Liver (tissue), 9 donors: ENCODE results near the gene SETD1A. TPM values are rescaled to one million over a fixed set of nuclear protein-coding genes. Genes with fewer than 3 reads are reported as not detected.
A peak's percentile ranks its signal among the peaks of the same experiment; 100 is the strongest.

Experiments used
- DNase-seq: peaks from one replicate; pipeline ENCODE4 v3.0.0-alpha.2; 2017; ENCODE audit warnings: low spot score
- H3K27ac ChIP-seq, 2 donors: one replicate each; pipeline ENCODE4 v1.7.0; 2013; ENCODE audit warnings: inconsistent platforms in 2 of 2, low read length in 2 of 2, control low read depth in 1 of 2, low read depth in 1 of 2, mild to moderate bottlenecking in 1 of 2
- H3K27me3 ChIP-seq, 4 donors: one replicate each; pipeline versions ENCODE4 v1.6.1 to v1.7.0; 2013; ENCODE audit warnings: low read length in 3 of 4, inconsistent platforms in 1 of 4, mild to moderate bottlenecking in 1 of 4, moderate library complexity in 1 of 4; ENCODE audit not compliant: control insufficient read depth in 4 of 4, insufficient read depth in 4 of 4
- H3K36me3 ChIP-seq, 4 donors: one replicate each; pipeline versions ENCODE4 v1.6.1 to v1.7.0; 2013; ENCODE audit warnings: low read length in 3 of 4, mild to moderate bottlenecking in 3 of 4, low read depth in 1 of 4, moderate library complexity in 1 of 4; ENCODE audit not compliant: control insufficient read depth in 4 of 4, insufficient read depth in 3 of 4
- H3K4me1 ChIP-seq, 4 donors: one replicate each; pipeline versions ENCODE4 v1.6.1 to v1.7.0; 2013; ENCODE audit warnings: low read length in 3 of 4, mild to moderate bottlenecking in 3 of 4, moderate library complexity in 1 of 4; ENCODE audit not compliant: control insufficient read depth in 4 of 4, insufficient read depth in 4 of 4
- H3K4me3 ChIP-seq, 3 donors: one replicate each; pipeline versions ENCODE4 v1.6.1 to v1.7.0; 2013; ENCODE audit warnings: low read length in 3 of 3, control low read depth in 1 of 3, low read depth in 1 of 3, mild to moderate bottlenecking in 1 of 3
- H3K9ac ChIP-seq, 2 donors: one replicate each; pipeline ENCODE4 v1.7.0; 2013; ENCODE audit warnings: low read length in 2 of 2, mild to moderate bottlenecking in 2 of 2, moderate library complexity in 2 of 2, control low read depth in 1 of 2, low read depth in 1 of 2
- H3K9me3 ChIP-seq, 4 donors: one replicate each; pipeline versions ENCODE4 v1.6.1 to v1.7.0; 2013; ENCODE audit warnings: low read length in 3 of 4; ENCODE audit not compliant: control insufficient read depth in 4 of 4
- ATF3 ChIP-seq: IDR thresholded peaks from 2 replicates; pipeline ENCODE4 v1.6.1; 2016; ENCODE audit warnings: antibody characterized with exemption
- CTCF ChIP-seq: fragments of 150-350 bp; IDR thresholded peaks from 2 replicates; pipeline ENCODE4 v1.5.1; 2017; ENCODE audit warnings: improper control_type of control experiment, low read depth, low read length; ENCODE audit not compliant: missing input control
- EGR1 ChIP-seq, 2 donors: IDR thresholded peaks; 2 replicates each; pipeline ENCODE4 v1.6.1; 2016 to 2018; ENCODE audit warnings: antibody characterized with exemption in 2 of 2, low read depth in 2 of 2
- FOXA1 ChIP-seq: IDR thresholded peaks from 2 replicates; pipeline ENCODE4 v1.6.1; 2016; ENCODE audit warnings: antibody characterized with exemption
- FOXA2 ChIP-seq: IDR thresholded peaks from 2 replicates; pipeline ENCODE4 v1.6.1; 2016; ENCODE audit warnings: antibody characterized with exemption
- GABPA ChIP-seq, 2 donors: IDR thresholded peaks in 1 of 2; conservative IDR thresholded peaks in 1 of 2; 2 replicates each; pipeline ENCODE4 v1.6.1; 2016; ENCODE audit warnings: antibody characterized with exemption in 2 of 2, mild to moderate bottlenecking in 1 of 2, moderate library complexity in 1 of 2
- HNF4A ChIP-seq, 2 donors: conservative IDR thresholded peaks; 2 replicates each; pipeline ENCODE4 v1.6.1; 2016; ENCODE audit warnings: antibody characterized with exemption in 2 of 2, mild to moderate bottlenecking in 2 of 2
- MAX ChIP-seq: IDR thresholded peaks from 2 replicates; pipeline ENCODE4 v1.6.1; 2016; ENCODE audit warnings: antibody characterized with exemption
- NR2F2 ChIP-seq: IDR thresholded peaks from 2 replicates; pipeline ENCODE4 v1.6.1; 2016; ENCODE audit warnings: antibody characterized with exemption
- RAD21 ChIP-seq, 2 donors: IDR thresholded peaks; 2 replicates each; pipeline ENCODE4 v1.6.1; 2016; ENCODE audit warnings: antibody characterized with exemption in 2 of 2, mild to moderate bottlenecking in 2 of 2
- REST ChIP-seq: IDR thresholded peaks from 2 replicates; pipeline ENCODE4 v1.6.1; 2016; ENCODE audit warnings: antibody characterized with exemption, mild to moderate bottlenecking
- RXRA ChIP-seq, 2 donors: IDR thresholded peaks; 2 replicates each; pipeline ENCODE4 v1.6.1; 2017 to 2018; ENCODE audit warnings: antibody characterized with exemption in 2 of 2, mild to moderate bottlenecking in 1 of 2
- SP1 ChIP-seq: IDR thresholded peaks from 2 replicates; pipeline ENCODE4 v1.6.1; 2018; ENCODE audit warnings: antibody characterized with exemption, mild to moderate bottlenecking
- TAF1 ChIP-seq: conservative IDR thresholded peaks from 2 replicates; pipeline ENCODE4 v1.6.1; 2016; ENCODE audit warnings: antibody characterized with exemption, mild to moderate bottlenecking
- YY1 ChIP-seq: IDR thresholded peaks from 2 replicates; pipeline ENCODE4 v1.6.1; 2016; ENCODE audit warnings: antibody characterized with exemption, mild to moderate bottlenecking
- WGBS: extraction: QIAGEN DNeasy Blood & Tissue Kit; methylation state at CpG from one replicate; pipeline ENCODE4 v1.1.7; 2013; 5-methylcytosine and 5-hydroxymethylcytosine counted together
- polyA plus RNA-seq, 2 donors: library from polyadenylated mRNA; stranded (reverse) in 1 of 2; unstranded in 1 of 2; fragments of 200-250 nt in 1 of 2; fragments of >200 nt in 1 of 2; fragmentation: Nextera tagmentation in 1 of 2; extraction: Ambion mirVana in 1 of 2; gene quantifications; one replicate each; pipeline versions ENCODE4 v1.2.1 to v1.2.3, GENCODE V29; 2013 to 2015
- total RNA-seq, 2 donors: library from RNA; depleted of rRNA; stranded (reverse); fragments of >200 nt; gene quantifications; one replicate each; pipeline ENCODE4 v1.2.3, GENCODE V29; 2014
- donor health status: healthy.
- donor health status: healthy.
- donor health status: healthy.
- donor health status: healthy.
- donor health status: healthy.

Gene SETD1A
- total and polyA plus RNA-seq, 4 donors: 2.7 to 4.9 (median 3.7) TPM

GRCh38 chr16:30984669-30985400 is 27.3 kb downstream of the SETD1A start, which contains the start of gene HSD3B7:
Gene HSD3B7, plus strand, starts transcription at chr16:30985207. Its CDS starts 452 bp downstream, at chr16:30985659.
- peak within 1 kb of the TSS; percentile 37 to 74 (median 61) for H3K4me3 ChIP-seq
- H3K9me3 ChIP-seq: no peaks in the 10 kb centered on the region
- H3K27me3 ChIP-seq: no peaks in the 10 kb centered on the region
- WGBS: 26% methylated on average over 24 of the region's 24 CpGs
- peak within 1 kb of the TSS; percentile 18 to 89 for H3K9ac ChIP-seq
- peaks cover 6 to 20% (median 13%) of the 10 kb centered on the region in 4 donors for H3K4me1 ChIP-seq
- H3K36me3 ChIP-seq: peaks cover 3 to 31% (median 12%) of the 10 kb centered on the region in 4 donors
- peak; percentile 94 for DNase-seq
- peak within 1 kb of the TSS; percentile 90 to 93 for H3K27ac ChIP-seq
- TF ChIP-seq TAF1: no peak
- TF ChIP-seq HNF4A (conservative IDR thresholded peaks at IDR 0.05): peak in 1 of 2 donors; percentile 28
- TF ChIP-seq FOXA1: no peak
- TF ChIP-seq FOXA2: no peak
- no peak for TF ChIP-seq NR2F2
- TF ChIP-seq MAX: no peak
- no peak for TF ChIP-seq ATF3
- peak; percentile 76 to 88 for TF ChIP-seq RAD21 (IDR thresholded peaks at IDR 0.05)
- TF ChIP-seq REST: peak; percentile 31
- TF ChIP-seq SP1: peak; percentile 7
- peak; percentile 76 for TF ChIP-seq YY1
- TF ChIP-seq RXRA (IDR thresholded peaks at IDR 0.05): peak; percentile 32 to 51
- peak in 1 of 2 donors; percentile 51 for TF ChIP-seq GABPA (IDR thresholded peaks at IDR 0.05 in 1 of 2, conservative IDR thresholded peaks at IDR 0.05 in 1 of 2)
- TF ChIP-seq CTCF: peak; percentile 95

DNA sequence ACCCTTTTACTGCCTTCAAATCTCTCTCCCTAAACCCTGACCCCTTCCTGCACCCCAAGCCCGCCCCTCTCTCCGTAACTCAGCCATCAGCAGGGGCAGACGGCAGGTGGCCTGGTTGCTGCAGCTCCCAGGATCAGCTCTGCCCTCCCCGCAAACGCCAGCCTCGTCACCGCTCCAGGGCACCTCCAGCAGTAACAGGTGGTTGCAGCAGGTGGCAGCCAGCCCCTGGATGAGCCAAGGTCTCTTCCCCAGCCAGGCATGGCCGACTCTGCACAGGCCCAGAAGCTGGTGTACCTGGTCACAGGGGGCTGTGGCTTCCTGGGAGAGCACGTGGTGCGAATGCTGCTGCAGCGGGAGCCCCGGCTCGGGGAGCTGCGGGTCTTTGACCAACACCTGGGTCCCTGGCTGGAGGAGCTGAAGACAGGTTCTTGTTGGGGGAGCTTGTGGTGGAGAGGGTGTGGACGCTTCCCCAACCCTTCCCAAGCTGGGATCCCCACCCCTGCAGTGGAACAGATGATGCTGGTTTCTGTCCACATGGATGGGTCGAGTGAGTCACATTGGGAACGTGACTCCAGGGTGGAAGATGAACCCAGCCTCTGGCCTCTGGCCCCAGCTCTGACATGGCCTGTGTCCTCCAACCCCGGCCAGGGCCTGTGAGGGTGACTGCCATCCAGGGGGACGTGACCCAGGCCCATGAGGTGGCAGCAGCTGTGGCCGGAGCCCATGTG is 28.0 kb downstream of the SETD1A start:
- H3K4me3 ChIP-seq: peak overlapping the region; percentile 37 to 74 (median 61)
- 30% methylated on average over 20 of the region's 20 CpGs for WGBS
- no peaks in the 10 kb centered on the region for H3K9me3 ChIP-seq
- peaks cover 6 to 20% (median 13%) of the 10 kb centered on the region in 4 donors for H3K4me1 ChIP-seq
- H3K27ac ChIP-seq: peak overlapping the region; percentile 90 to 93
- DNase-seq: peak; percentile 48
- no peaks in the 10 kb centered on the region for H3K27me3 ChIP-seq
- peak overlapping the region; percentile 18 to 89 for H3K9ac ChIP-seq
- peaks cover 3 to 24% (median 7%) of the 10 kb centered on the region in 4 donors for H3K36me3 ChIP-seq
- TF ChIP-seq RAD21 (IDR thresholded peaks at IDR 0.05) (peak; percentile 66 to 75), EGR1 (IDR thresholded peaks at IDR 0.05; ENCODE audit: low read depth in 2 of 2) (peak in 1 of 2 donors; percentile 30), RXRA (IDR thresholded peaks at IDR 0.05) (peak in 1 of 2 donors; percentile 86), GABPA (IDR thresholded peaks at IDR 0.05 in 1 of 2, conservative IDR thresholded peaks at IDR 0.05 in 1 of 2) (peak in 1 of 2 donors; percentile 11), HNF4A (conservative IDR thresholded peaks at IDR 0.05) (peak; percentile 54 to 86), CTCF (peak; percentile 53), REST (no peak), FOXA1 (no peak), SP1 (peak; percentile 14)
